Measurements from ENCODE around the gene DPM2. TPM values are rescaled to one million over a fixed set of nuclear protein-coding genes. Genes with fewer than 3 reads are reported as not detected.
A peak's percentile ranks its signal among the peaks of the same experiment; 100 is the strongest.

DPM2 gene
- total RNA-seq, 1 experiment from 2014 or later = 41.5 TPM

DNA sequence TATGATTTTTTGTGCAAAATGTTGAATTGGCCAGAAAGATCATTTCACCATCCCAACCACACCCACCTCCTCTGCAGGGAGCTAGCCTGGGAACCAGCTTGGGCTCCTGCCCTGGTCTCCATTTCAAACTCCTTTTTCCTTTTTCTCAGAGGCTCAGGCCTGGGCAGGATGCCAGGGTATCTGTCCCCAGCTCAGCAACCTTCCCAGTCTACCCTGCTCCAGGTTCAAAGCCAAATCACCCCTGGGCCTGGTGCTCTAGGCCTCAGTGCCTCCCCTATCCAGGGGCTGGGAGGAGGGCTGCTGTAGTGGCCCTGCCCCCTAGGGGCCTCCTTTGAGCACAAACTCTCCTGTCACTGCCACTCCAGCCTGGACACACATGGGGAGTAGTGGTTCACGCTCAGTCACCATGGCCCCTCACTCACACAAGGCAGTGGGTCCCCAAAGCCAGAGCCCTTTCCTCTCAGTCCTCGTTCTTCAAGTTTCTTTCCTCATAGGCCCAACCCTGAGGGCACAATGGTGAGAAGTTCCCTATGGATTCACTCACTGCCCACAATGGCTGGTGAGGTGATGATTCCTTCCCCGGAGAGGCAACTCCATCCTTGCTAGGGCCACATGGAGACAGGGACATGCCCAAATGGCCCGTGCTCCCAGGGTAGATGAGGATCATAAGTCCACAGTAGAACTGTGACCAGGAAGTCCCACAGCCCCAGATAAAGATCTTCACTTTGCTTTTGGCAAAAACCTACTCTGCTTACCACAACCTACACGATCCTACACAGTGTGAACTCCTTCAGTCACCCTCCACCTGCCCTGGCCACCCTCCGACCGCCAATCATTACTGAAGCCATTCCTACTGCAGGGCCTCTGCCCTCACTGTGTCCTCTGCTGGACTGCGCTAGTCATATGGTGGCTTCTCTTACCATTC lies 19.2 kb downstream of the DPM2 start:
- TF ChIP-seq CTCF (IDR thresholded peaks at IDR 0.05; ENCODE audit: unreplicated experiment) = no peak
- H3K27ac Mint-ChIP-seq (ENCODE audit: low read depth, unreplicated experiment) = peak overlapping the region; percentile 93
- peak; percentile 82 for DNase-seq (ENCODE audit: unreplicated experiment)
- H3K27me3 Mint-ChIP-seq (ENCODE audit: insufficient read depth, unreplicated experiment) = no peaks in the 10 kb centered on the region
- H3K4me1 Mint-ChIP-seq (ENCODE audit: insufficient read depth, unreplicated experiment) = peaks cover 27% of the 10 kb centered on the region
- ChIA-PET POLR2A (interaction anchor here (0.6 to 6.0 kb wide), 16 partner anchors 12 to 339 kb away, joined by 3 to 35 read pairs (median 5); partner anchors contain the start of genes CDK9, FPGS, PIP5KL1 and ST6GALNAC6), CTCF (interaction anchor here (0.6 to 5.0 kb wide), 3 partner anchors 19 to 331 kb away, joined by 3 to 51 read pairs (median 3); partner anchors contain the start of gene ST6GALNAC6)
- H3K36me3 Mint-ChIP-seq (ENCODE audit: insufficient read depth, unreplicated experiment) = peaks cover 5% of the 10 kb centered on the region
- intact Hi-C loops (cut with micrococcal nuclease) = loop anchor here (1.0 to 5.0 kb wide), 3 partner anchors 116 to 178 kb away; partner anchors contain the start of genes CDK9 and FPGS
- H3K9me3 Mint-ChIP-seq (ENCODE audit: unreplicated experiment) = no peaks in the 10 kb centered on the region
- H3K4me3 Mint-ChIP-seq (ENCODE audit: unreplicated experiment) = peak overlapping the region; percentile 19
- no TSS peak for BruUV-seq (replicated peaks)

- CTCF ChIA-PET = interaction anchor here (0.5 to 1.4 kb wide), 6 partner anchors 18 to 273 kb away, joined by 3 to 4 read pairs (median 3); partner anchors contain the start of gene ST6GALNAC6
- Mint-ChIP-seq H3K9me3 (ENCODE audit: unreplicated experiment) (no peaks in the 10 kb centered on the region), H3K4me3 (ENCODE audit: unreplicated experiment) (peak overlapping the region; percentile 19), H3K27me3 (ENCODE audit: insufficient read depth, unreplicated experiment) (no peaks in the 10 kb centered on the region), H3K27ac (ENCODE audit: low read depth, unreplicated experiment) (peak overlapping the region; percentile 49), H3K4me1 (ENCODE audit: insufficient read depth, unreplicated experiment) (peaks cover 27% of the 10 kb centered on the region), H3K36me3 (ENCODE audit: insufficient read depth, unreplicated experiment) (peaks cover 5% of the 10 kb centered on the region)
- intact Hi-C loops (cut with micrococcal nuclease) = loop anchor here (5.0 kb wide), 1 partner anchor 115 kb away; the partner anchor contains the start of gene FPGS
- no TSS peak for BruUV-seq (replicated peaks)
- POLR2A ChIA-PET = interaction anchor here (0.6 to 6.0 kb wide), 12 partner anchors 18 to 183 kb away, joined by 3 to 35 read pairs (median 3); partner anchors contain the start of genes CDK9, ST6GALNAC6 and TOR2A
- TF ChIP-seq CTCF (IDR thresholded peaks at IDR 0.05; ENCODE audit: unreplicated experiment) = no peak
- DNase-seq (ENCODE audit: unreplicated experiment) = no peak
Observed at GRCh38 chr9:127917603-127918002, 20.1 kb downstream of the DPM2 start.

- POLR2A ChIA-PET = interaction anchor here (0.6 to 6.0 kb wide), 12 partner anchors 12 to 202 kb away, joined by 3 to 35 read pairs (median 3); partner anchors contain the start of genes CDK9 and ST6GALNAC6
- Mint-ChIP-seq H3K36me3 (ENCODE audit: insufficient read depth, unreplicated experiment) (peaks cover 5% of the 10 kb centered on the region), H3K4me1 (ENCODE audit: insufficient read depth, unreplicated experiment) (peaks cover 27% of the 10 kb centered on the region), H3K27me3 (ENCODE audit: insufficient read depth, unreplicated experiment) (no peaks in the 10 kb centered on the region), H3K9me3 (ENCODE audit: unreplicated experiment) (no peaks in the 10 kb centered on the region), H3K4me3 (ENCODE audit: unreplicated experiment) (peak within 1 kb of the TSS; percentile 74), H3K27ac (ENCODE audit: low read depth, unreplicated experiment) (peak within 1 kb of the TSS; percentile 93)
- no peak for TF ChIP-seq CTCF (IDR thresholded peaks at IDR 0.05; ENCODE audit: unreplicated experiment)
- peak; percentile 79 for DNase-seq (ENCODE audit: unreplicated experiment)
- no TSS peak for BruUV-seq (replicated peaks)
- intact Hi-C loops (cut with micrococcal nuclease) = loop anchor here (5.0 kb wide), 1 partner anchor 115 kb away; the partner anchor contains the start of gene FPGS
- CTCF ChIA-PET = interaction anchor here (0.5 to 1.4 kb wide), 10 partner anchors 17 to 413 kb away, joined by 3 to 4 read pairs (median 3); partner anchors contain the start of gene ST6GALNAC6
Observed at GRCh38 chr9:127916720-127917581, 20.7 kb downstream of the DPM2 start, which contains the start of gene ST6GALNAC4. Gene ST6GALNAC4, minus strand, starts transcription at chr9:127917041. Its CDS starts 622 bp downstream, at chr9:127916419.

Data from MCF 10A (cell line).